PFSK-1 (cell line): ENCODE results near the gene RFT1.

Experiments
- FOXP2 ChIP-seq: optimal IDR thresholded peaks from 2 replicates; pipeline ENCODE3; 2011; ENCODE audit warnings: borderline replicate concordance, control low read depth, inconsistent platforms; ENCODE audit not compliant: insufficient read depth; ENCODE audit errors: extremely low read length, extremely low read depth
- POLR2AphosphoS5 ChIP-seq: IDR thresholded peaks from 2 replicates; pipeline ENCODE4 v1.6.1; 2012; ENCODE audit warnings: low read depth, mild to moderate bottlenecking, control low read depth, low read length, moderate library complexity
- SIN3A ChIP-seq: IDR thresholded peaks from 2 replicates; pipeline ENCODE4 v1.6.1; 2012; ENCODE audit warnings: mild to moderate bottlenecking, low read length, moderate library complexity, borderline replicate concordance; ENCODE audit not compliant: insufficient read depth
- TAF1 ChIP-seq: IDR thresholded peaks from 2 replicates; pipeline ENCODE4 v1.6.1; 2012; ENCODE audit warnings: low read length, control low read depth, borderline replicate concordance; ENCODE audit not compliant: insufficient read depth
- TF ChIP-seq, protein P1 (sequence below), 2 experiments: IDR thresholded peaks; 2 replicates each; pipeline versions ENCODE4 v1.6.1 to v1.8.0; 2011 to 2012; ENCODE audit warnings: low read depth in 2 of 2, low read length in 2 of 2, control low read depth in 1 of 2, inconsistent platforms in 1 of 2, mild to moderate bottlenecking in 1 of 2, moderate library complexity in 1 of 2; ENCODE audit not compliant: insufficient read depth in 1 of 2

RFT1 gene

GRCh38 chr3:53173107-53173506, 42.9 kb upstream of the RFT1 start:
- TF ChIP-seq TAF1: no peak
- TF ChIP-seq POLR2AphosphoS5: no peak
- TF ChIP-seq, protein P1, sequence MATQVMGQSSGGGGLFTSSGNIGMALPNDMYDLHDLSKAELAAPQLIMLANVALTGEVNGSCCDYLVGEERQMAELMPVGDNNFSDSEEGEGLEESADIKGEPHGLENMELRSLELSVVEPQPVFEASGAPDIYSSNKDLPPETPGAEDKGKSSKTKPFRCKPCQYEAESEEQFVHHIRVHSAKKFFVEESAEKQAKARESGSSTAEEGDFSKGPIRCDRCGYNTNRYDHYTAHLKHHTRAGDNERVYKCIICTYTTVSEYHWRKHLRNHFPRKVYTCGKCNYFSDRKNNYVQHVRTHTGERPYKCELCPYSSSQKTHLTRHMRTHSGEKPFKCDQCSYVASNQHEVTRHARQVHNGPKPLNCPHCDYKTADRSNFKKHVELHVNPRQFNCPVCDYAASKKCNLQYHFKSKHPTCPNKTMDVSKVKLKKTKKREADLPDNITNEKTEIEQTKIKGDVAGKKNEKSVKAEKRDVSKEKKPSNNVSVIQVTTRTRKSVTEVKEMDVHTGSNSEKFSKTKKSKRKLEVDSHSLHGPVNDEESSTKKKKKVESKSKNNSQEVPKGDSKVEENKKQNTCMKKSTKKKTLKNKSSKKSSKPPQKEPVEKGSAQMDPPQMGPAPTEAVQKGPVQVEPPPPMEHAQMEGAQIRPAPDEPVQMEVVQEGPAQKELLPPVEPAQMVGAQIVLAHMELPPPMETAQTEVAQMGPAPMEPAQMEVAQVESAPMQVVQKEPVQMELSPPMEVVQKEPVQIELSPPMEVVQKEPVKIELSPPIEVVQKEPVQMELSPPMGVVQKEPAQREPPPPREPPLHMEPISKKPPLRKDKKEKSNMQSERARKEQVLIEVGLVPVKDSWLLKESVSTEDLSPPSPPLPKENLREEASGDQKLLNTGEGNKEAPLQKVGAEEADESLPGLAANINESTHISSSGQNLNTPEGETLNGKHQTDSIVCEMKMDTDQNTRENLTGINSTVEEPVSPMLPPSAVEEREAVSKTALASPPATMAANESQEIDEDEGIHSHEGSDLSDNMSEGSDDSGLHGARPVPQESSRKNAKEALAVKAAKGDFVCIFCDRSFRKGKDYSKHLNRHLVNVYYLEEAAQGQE (IDR thresholded peaks at IDR 0.05; ENCODE audit: insufficient read depth in 1 of 2, low read depth in 2 of 2, low read length in 2 of 2): no peak
- TF ChIP-seq SIN3A: no peak
- no peak for TF ChIP-seq FOXP2

DNA sequence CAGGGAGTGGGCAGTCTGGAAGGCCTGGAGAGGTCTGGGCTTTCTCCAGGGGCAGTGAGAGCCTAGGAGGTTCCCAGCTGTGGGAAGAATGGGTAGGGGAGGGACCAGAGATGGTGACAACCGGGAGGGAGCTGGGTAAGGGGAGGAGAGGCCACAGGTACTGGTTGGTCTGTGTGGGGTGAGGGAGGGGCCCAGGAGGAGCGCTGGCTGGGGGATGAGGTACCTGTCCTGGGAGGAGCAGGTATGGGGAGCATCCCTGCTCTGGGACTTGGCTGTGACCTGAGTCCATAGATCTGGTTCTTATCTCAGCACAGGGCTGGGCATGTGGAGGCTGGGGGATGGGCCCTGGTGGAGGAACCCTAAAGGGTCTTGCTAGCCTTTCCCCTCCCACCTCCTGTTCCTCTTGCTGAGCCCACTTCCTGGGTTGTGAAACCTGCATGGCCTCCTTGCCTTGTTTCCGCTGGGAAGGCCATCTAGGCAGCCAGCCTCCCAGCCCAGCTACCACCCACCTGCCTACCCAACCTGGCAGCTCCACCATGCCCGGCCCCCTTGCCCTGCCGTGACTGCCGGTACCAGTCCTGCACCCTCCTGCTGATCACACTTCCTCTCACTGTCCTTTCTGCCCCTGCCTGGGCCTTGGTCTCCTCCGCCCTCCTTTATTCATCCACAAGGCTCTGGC, 41.7 kb upstream of the RFT1 start:
- no peak for TF ChIP-seq POLR2AphosphoS5
- TF ChIP-seq, protein P1 (IDR thresholded peaks at IDR 0.05; ENCODE audit: insufficient read depth in 1 of 2, low read depth in 2 of 2, low read length in 2 of 2): no peak

GRCh38 chr3:53171064-53171418, 40.8 kb upstream of the RFT1 start:
- TF ChIP-seq SIN3A (no peak), POLR2AphosphoS5 (no peak), TAF1 (no peak), FOXP2 (no peak)
- TF ChIP-seq, protein P1 (IDR thresholded peaks at IDR 0.05; ENCODE audit: insufficient read depth in 1 of 2, low read depth in 2 of 2, low read length in 2 of 2): no peak

- TF ChIP-seq SIN3A: no peak
- TF ChIP-seq TAF1: no peak
- no peak for TF ChIP-seq FOXP2
- no peak for TF ChIP-seq POLR2AphosphoS5
- TF ChIP-seq, protein P1 (IDR thresholded peaks at IDR 0.05; ENCODE audit: insufficient read depth in 1 of 2, low read depth in 2 of 2, low read length in 2 of 2): no peak
Observed at GRCh38 chr3:53170325-53171063, 40.3 kb upstream of the RFT1 start.

DNA sequence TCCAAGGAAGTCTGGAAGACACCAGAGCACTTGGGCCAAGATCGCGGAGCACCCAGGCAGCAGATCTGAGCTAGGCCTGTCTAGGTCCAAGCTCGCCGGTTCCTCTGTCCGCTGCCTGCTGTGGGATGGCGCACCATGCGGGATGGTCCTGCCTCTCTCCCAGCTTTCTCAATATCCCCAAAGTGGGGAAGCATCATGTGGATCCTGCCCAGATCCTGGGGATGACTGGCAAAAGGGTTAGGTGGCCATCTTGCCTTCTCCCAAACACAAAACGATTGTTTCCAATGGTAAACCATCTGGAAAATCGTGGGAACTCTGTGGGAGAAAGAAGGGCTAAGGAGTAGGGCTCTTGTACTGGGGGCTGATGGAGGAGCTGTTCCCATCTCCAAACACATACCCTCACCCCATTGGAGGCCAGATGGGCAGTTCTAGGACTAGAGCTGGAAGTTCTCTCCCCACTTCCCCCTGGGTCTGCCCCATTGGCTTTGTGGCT, 39.6 kb upstream of the RFT1 start:
- no peak for TF ChIP-seq POLR2AphosphoS5
- no peak for TF ChIP-seq FOXP2
- TF ChIP-seq SIN3A: no peak
- no peak for TF ChIP-seq TAF1
- TF ChIP-seq, protein P1 (IDR thresholded peaks at IDR 0.05; ENCODE audit: insufficient read depth in 1 of 2, low read depth in 2 of 2, low read length in 2 of 2): no peak
